Stimulated activated CD4-positive, alpha-beta T cell treated with anti-CD3 and anti-CD28 coated beads, Interleukin-12 subunit alpha, Interleukin-12 subunit beta, amount 100 ng/mL, for 4 hours (primary cell): Measurements from ENCODE around the gene SEMA3A.
"Not testable (repeated sequence)": the region's sequence is repeated elsewhere in the genome, so short reads cannot be mapped to it uniquely, and the experiment has no call there.

Experiments
- DNase-seq: peaks from one replicate; pipeline ENCODE4 v3.0.0-alpha.2; 2020

SEMA3A gene

GRCh38 chr7:84150370-84150769 is 44.2 kb downstream of the SEMA3A start:
- DNase-seq: not testable (repeated sequence)

DNA sequence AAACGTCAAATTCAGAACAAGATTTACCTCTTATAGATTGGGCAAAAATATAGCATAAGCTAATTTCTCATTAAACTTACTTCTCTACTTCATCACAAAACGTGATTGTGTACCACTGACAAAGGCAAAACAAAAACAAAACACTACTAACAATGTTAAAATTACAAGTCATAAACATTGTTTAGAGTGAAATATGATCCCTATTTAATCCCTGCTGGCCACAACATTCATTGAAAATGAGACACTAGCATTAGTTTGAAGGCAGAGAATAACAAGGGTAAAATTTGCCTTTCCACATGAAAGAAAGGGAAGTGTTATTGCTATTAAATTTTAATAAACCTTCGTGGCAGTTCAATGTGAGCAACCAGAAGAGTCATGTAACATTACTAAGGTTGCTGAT is 45.0 kb downstream of the SEMA3A start:
- no peak for DNase-seq

DNA sequence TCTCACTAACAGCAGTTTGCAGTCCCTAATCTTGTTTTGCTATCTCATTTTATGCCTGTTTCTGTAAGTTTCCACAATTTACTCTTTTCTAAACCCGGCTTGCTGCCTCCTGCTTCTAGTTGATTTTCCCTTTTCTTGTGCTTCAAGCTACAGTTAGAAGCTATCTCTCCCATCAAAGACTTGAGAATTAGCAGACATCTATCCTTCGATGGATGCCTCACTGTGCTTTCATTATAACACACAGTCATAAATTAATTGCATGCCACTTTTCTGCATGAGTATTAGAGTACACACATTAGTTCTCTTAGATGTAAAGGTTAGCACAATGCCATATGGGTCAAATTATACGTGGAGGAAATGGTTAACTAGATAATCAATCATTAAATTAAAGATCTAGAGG is 48.7 kb downstream of the SEMA3A start:
- DNase-seq: no peak

GRCh38 chr7:84144935-84145334 is 49.7 kb downstream of the SEMA3A start:
- DNase-seq: no peak

- no peak for DNase-seq
Measured at GRCh38 chr7:84144480-84144879, 50.1 kb downstream of the SEMA3A start.

DNA sequence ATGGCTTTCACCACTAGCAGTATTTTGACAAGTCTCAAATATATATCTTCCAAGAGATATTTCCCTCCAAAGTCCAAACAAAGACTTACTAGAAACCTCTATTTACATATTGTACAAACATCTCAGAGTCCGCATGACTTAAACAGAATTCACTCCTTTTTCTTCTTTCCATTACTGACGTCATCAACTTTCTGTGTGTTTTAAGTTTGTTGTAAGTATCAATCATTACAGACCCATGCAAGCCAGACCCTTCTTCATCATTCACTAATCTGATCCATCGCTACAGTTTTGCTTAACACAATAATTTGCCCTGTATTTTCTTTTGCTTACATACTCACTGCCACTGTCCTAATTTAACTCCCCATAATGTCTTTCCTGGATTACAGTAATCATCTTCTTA is 51.9 kb downstream of the SEMA3A start:
- DNase-seq: no peak

GRCh38 chr7:84139986-84140729 is 54.4 kb downstream of the SEMA3A start:
- DNase-seq: no peak

GRCh38 chr7:84138411-84138810 is 56.2 kb downstream of the SEMA3A start:
- DNase-seq: no peak

GRCh38 chr7:84137812-84138211 is 56.8 kb downstream of the SEMA3A start:
- DNase-seq: no peak

DNA sequence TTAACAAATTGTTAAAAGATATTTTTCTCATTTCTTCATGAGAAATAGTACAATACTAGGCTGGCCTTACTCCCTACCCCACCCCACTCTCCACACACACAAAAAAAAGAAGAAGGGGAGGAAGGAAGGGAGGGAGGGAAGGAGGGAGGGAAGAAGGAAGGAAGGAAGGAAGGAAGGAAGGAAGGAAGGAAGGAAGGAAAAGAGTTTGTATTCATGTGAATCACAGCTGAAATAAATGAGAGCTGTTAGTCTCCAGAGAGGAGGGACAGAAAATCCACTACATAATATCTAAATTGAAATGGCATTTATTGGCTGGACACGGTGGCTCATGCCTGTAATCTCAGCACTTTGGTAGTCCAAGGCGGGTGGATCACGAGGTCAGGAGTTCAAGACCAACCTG is 57.8 kb downstream of the SEMA3A start:
- DNase-seq: no peak

- no peak for DNase-seq
Measured at GRCh38 chr7:84136336-84136735, 58.3 kb downstream of the SEMA3A start.

DNA sequence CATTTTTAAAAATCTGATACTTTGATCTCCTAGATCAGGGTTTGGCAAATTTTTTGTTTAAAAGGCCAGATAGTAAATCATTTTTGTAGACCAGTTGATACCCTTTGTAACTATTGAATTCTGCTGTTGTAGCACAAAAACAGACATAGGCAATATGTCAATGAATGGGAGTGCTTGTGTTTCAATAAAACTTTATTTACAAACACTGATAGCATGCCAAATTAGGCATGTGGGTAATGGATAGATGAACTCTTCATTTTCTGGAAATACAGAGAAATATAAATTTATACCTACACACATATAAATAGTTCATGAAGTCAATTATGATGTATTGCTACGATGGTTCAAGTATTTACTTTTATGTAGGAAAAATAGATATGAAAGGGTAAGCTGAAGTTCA is 60.4 kb downstream of the SEMA3A start:
- no peak for DNase-seq

- no peak for DNase-seq
Measured at GRCh38 chr7:84125654-84126053, 68.9 kb downstream of the SEMA3A start.

DNA sequence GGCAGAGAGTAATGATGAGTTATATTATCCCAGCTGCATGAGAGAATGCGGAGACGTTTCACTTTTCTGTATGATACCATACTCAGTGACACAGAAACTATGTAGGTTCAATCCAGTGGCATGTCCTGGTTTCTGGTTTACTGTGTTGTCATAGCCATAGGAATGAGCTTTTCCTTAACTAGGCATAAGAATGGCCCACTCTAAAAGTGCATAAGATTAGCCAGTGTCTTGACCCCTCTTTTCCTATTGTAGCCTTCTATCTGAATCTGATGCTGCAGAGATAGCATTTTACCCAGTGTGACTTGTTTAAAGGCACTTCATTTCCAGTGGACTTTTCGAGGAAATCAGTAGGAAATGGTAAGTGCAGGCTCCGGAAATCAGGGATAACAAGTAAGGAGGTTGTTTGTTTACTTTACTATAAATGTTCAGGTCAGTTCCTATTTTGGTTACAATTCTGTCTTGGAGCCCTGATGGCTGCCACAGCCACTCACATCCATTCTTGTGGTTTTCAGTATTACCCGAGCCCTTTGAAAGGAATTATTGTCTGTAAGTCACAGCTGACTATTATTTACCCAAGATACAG is 70.5 kb downstream of the SEMA3A start:
- no peak for DNase-seq

DNA sequence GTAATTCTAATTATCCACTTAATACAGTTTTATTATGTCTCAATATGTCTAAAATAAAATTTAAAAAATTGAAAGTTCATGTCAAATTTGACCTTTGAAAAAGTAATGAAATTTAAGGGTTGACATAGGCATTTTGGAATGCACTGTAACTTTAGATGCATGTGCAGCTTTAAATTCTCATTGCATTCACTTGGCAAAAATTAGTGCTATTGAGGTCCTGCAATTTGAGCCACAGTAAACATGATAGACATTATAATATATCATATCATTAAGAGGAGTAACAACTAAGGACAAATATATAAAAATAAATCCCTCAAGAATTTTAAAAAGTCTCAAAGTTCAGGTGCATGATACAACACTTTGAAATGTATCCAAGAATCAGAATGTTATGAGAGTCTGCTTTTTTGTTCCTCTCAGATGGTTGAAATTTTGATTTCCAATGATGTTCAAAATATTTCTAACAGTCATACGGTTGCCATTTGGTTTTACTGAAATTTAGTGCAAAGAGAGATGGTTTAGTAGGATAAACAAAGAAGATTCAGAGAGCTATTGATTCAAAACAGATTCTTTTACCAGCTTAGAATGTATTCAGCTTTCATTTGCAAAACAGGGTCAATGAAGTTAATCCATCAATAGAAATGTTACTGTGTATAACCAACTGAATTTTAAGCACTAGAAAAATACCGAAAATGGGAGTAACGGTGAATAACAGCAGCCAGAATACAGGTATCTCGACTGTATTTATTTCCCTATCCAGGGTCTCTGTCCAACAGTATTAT is 71.8 kb downstream of the SEMA3A start:
- DNase-seq: no peak

DNA sequence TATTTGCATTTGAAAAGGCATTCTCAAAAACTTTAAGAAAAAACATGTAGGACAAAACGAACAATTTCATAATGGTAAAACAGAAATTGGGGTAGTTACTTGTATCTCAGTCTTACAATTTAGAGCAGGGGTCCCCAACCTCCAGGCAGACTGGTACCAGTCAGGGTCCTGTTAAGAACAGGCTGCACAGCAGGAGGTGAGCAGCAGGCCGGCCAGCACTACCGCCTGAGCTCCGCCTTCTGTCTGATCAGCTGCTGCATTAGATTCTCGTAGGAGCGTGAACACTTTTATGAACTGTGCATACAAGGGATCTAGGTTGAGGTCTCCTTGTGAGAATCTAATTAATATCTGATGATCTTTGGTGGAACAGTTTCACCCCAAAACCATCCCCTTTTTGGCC is 77.3 kb downstream of the SEMA3A start:
- no peak for DNase-seq

- no peak for DNase-seq
Measured at GRCh38 chr7:84113906-84114850, 80.4 kb downstream of the SEMA3A start.

DNA sequence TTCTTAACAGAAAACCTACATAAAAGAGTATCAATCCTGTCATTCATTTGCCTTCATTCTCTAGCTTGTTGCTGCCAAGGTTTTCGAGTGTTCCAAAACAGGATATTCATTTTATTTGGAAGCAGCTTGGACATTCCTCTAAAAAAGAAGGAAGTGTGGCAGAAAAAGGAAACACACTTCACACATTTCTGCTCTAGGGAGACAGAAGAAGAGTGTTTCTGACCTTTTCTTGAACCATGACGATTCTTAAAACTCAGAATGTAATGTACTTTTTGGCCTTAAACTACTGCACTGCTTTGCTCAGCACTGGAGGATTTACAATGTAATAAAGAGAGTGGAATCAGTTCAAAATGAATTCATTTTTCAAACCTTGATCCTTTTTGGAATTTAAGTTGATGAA is 81.3 kb downstream of the SEMA3A start:
- no peak for DNase-seq

DNA sequence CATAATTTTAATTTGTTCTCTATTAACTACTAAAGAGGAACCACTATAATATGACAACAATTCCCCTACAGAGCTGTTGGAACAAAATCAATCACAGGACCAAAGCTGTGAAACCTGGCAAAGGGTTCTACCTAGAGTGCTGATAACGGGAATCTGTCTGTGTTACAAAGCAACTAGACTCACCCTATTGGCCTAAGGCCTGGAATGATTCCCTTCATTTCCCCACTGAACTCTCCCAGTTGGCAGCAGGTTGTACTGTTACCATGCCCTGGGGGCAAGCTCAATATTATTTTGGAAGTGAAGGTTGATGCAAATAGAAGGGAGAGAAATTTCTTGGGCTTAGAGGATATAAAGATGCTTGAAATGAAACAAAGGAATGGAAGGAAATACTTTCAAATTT is 81.8 kb downstream of the SEMA3A start:
- DNase-seq: no peak

DNA sequence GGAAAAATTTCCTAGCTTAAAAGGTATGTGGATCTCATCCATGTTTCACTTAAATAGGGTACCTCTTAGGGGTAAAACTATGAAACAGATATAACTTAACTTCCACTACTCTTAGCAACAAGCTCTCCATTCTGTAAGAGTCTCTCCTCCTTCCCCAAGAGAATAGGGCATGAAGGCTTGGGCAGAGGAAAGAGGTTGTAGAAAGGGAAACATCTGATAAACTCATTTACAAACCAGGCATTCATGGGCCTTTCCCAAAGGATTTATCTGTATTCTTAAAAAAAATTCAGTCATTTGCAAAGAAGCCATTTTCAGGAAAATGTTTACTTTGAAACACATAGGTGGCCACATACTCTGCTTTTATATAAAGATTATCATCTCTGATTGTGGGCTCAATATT is 82.7 kb downstream of the SEMA3A start:
- DNase-seq: no peak

GRCh38 chr7:84110400-84110799 is 84.2 kb downstream of the SEMA3A start:
- DNase-seq: no peak

- DNase-seq: no peak
Measured at GRCh38 chr7:84108787-84109186, 85.8 kb downstream of the SEMA3A start.

DNA sequence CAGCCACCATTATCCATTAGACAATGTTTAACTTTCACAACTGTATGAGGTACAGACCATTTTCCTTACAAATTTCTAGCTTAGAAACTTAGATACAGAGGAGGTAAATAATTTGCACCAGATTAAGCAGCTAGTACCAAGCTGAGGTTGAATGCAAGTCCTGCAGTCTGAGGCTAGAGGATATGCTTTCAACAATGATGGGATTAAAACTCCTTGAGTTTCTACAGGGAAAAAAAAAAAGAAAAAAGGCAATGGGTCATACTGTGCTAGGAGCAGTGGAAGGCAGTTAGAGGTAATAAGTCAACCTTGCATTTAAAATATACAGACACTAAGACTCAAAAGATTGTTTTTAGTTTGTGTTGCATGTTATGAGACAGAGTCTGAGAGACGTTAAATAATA is 86.5 kb downstream of the SEMA3A start:
- no peak for DNase-seq
